ENCODE data around the gene BRINP1.

Gene BRINP1

DNA sequence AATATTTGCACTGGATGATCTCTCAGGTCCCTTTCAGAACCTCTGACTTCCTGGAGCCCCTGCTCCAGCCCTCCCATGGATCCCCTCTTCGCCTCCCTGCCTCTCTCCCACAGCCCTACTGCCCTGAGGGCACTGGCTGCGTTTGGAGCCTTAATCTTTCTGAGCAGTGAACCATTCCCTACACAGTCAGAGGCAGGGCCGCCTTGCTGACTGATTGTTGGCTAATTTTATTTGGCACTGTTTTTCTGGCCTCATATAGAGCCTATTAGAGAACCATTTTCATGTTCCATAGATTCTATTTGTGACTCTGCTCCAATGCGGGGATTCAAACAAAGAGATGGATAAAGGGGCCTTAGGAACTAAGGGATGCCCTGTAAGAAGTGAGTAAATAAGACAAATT lies 91.1 kb downstream of the BRINP1 start:
- no peak for DNase-seq

DNA sequence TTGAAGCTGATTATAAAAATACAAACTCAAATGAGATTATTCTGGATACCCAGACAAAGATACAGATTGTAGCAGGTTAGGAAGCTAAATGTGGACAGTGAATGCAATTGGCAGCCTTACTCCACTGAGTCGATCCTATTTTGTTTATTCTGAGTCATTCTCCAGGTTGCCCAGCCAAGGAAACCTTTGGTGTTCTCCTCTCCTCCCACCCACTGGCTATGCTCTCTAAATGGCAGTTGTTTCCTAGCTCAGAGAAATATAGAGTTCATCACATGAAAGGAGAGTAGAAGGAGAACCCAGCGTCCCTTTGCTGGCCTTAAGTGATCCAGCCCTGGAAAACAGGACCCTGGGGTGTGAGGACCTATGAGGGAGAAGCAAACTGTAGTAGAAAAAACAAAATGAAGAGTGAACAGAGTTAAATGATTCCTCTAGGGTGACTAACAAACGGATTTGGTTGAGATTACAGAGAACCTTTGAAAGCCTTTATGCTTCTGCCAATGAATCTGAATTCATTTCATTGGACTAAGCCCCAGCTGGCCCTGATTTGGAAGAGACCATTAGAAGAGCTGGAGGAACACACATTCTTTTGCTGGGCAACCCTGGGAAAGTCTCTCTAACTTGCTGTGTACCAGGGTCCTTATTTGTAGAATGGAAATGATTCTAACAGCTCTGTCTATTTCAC lies 95.1 kb downstream of the BRINP1 start:
- DNase-seq, result no peak

DNA sequence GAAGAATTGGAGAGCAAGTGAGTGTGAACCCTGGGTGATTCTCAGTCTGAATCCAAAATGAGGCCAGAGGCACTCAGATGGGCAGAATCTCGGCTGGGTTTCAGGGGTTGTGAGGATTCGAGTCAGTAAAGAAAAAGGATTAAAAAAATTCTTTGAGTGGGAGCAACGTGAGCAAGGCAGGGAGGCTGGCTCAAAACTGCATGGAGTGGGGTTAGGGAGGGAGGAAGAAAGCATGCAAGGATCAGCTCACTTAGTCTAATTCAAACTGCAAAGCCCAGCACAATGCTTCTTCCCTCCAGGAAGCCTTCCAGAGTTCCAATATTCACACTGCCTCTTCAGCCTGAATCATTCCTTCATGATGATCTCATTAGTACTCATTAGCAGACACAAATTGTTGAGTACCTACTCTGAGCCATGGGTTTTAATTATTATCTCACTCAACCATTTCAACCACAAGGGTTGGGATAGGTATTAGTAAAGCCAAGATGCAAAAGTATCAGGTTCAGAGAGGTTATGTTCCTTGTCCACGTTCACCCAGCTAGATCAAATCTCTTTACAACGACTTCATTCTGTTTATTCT lies 95.8 kb downstream of the BRINP1 start:
- DNase-seq, result no peak

DNA sequence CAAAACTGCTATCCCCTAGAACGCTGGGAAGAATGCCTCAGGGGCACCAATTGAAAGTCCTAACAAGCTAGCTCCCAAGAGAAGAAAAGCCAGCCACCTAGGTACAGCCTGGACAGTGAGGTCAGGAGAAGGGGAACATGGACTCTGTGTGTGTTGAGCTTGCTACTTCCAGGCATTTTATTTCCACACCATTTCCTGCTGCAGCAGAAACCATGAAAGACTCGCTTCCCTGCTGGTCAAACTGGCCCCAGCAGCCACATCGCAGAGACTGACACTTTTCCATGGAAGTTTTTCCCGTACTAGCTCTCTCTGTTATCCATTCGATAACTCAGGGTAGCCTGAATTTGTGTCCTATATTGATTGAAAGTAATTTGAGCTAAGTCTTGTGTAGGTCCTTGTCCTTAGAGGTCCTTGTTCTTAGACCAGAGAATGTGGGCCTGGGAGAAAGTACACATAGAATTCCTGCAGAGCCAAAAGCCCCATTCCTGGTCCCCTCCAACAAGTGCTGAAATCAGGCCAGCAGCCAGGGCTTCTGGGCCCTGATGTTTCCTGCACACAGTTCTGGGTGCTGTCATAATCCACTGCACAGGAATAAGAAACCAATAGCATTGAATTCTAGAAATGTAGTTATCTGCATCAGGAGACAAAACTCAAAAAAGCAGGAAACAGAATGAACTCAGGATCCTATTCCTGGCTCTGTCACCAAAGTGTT lies 96.6 kb downstream of the BRINP1 start:
- no peak for DNase-seq

DNA sequence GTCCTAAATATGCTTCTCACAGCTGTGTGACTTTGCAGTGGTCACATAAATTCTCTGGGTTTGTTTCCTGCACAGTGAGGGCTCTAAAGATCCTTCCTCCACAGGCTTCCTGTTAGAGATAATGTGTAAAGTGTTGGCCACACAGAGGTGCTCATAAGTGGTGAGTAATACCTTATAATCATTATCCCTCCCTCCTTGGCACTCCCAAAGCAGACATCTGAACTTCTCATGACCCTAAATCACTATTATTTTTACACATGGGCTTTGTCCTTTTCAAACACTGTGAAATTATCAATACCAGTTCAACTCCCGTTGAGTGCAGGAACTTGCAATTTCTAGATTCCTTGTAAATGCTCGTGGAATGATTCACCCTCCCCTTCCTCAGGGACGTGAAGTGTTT lies 100.2 kb downstream of the BRINP1 start:
- no peak for DNase-seq

DNA sequence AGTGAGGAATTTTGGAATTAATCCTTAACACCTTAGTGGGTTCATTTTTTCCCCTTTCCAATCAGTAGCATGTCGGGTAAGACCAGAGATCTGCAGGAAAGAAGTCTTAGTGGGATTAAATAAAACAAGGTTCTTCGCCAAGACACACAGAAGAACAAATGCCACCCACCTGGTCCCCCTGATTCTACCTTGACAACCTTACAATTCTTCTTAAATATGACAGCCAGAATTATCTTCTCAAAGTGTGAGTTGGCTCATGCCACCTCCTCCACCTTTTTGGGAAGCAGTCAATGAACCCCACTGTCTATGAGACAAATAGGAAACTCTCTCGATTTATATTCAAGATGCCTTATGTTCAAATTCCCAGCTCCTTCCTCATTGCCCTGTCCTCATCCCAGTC lies 105.1 kb downstream of the BRINP1 start:
- DNase-seq, result no peak

DNA sequence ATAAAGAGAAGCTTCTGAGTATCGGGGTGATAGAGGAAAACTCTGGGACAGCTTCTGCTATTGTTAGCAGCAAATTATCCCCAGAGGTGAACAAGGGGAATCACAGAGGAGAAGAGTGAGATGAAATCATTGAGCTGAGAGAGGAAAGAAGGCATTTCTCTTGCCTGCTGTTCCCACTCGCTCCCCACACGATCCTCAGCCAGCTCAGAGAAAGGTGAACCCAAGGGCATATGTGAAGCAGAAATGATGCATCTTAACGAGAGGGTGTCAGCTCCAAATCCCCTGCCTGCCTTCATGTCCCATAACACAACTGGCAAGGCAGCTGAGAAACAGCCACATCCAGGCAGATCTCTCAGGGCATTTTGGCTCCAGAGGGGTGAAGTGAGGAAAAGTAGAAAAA lies 111.6 kb downstream of the BRINP1 start:
- DNase-seq, result no peak

DNA sequence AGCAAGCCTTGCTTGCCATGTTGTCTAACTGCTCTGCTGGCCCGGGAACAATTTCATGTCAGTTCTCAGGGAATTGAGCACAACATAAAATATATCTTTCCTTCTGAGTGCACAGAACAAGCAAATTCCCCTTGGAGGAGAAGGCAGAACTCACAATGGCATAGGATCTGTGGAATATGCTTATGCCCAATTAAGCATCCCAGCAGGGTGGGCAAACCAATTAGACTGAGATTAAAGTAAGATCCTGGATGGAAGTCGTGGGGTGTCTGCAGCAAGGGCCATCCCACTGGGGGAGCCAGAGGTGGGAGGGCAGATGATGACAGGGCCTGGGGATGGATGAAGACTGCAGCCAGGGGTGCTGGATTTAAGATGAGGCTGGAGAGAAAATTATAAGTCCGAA lies 114.1 kb downstream of the BRINP1 start:
- no peak for DNase-seq

DNA sequence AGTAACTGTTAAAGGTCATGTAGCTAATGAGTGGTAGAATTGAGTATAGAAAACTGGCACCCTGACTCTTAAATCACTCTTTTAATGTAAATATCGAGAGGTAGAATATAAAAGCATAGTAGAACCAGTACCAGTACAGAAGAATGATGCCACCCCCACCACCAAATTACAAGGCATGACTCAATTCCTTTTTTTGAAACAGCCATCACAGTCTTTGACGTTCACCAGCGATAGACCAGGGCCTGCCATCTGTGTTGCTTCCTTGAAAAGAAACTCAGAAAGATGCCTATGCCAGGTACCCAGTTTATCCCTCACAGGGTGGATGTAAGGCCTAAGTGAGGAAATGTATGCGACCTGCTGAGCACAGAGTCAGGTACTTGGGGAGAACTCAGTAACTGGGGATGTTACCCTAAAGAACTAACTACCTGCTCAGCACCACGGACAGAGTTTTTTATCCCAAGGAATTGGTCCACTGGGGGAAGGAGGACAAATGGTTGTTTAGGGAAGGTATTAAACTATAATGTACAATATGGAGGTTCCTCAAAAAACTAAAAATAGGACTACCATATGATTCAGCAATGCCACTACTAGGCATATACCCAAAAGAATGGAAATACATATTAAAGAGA lies 116.5 kb downstream of the BRINP1 start:
- DNase-seq, result no peak

DNA sequence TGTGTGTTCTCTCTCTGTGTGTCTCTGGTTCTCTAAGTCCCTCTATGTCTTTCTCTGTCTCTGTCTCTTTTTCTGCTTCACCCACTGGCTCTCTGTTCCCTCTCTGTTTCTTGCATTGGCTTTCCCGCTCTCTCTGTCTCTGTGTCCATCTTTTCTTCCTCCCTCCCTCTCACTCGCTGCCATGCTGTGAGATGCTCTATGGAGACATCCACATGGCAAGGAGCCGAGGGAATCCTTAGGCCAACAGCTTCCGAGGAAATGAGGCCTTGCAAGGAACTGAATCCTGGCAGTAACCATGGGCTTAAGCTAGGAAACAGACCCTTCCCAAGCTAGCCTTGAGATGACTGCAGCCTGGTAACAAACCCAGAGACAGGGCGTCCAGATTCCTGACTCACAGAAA lies 117.3 kb downstream of the BRINP1 start:
- DNase-seq, result no peak

DNA sequence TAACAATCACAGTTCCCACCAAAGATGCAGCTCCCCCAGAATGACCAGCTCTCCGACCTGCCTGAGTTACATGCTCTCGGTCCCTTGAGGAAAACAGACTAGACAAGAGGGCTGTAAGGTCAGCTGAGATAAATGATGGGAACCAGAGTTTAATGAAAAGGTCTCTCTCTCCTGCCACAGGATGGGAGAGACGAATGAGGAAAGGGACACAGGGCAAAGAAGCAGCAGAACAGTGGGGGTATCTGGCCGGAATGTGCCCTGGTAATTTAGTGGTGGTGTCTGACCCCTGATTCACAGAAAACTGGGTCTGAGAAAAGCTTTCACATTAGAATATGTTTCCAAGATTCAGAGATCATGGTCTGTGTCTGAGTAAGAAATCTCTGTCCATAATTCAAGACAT lies 118.5 kb downstream of the BRINP1 start:
- DNase-seq, result no peak

DNA sequence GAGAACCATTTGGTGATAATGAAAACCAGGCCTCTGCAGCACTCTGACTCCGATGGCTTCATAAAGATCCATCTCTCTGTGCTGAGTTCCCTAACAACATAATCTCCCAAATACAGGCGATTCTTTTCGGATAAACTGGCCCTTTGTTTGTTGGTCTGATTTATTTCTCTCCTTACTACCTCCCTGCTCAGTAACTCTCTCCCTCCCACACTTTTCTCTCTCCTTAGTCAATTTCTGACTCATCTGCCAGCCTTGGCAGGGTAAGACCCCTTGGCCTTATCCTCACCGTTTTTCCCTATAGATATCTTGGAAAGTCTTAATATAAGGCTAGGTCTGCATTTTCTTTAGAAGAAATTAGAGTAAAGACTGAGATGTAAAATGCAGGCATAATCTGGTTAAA lies 128.7 kb downstream of the BRINP1 start:
- DNase-seq, result no peak

DNA sequence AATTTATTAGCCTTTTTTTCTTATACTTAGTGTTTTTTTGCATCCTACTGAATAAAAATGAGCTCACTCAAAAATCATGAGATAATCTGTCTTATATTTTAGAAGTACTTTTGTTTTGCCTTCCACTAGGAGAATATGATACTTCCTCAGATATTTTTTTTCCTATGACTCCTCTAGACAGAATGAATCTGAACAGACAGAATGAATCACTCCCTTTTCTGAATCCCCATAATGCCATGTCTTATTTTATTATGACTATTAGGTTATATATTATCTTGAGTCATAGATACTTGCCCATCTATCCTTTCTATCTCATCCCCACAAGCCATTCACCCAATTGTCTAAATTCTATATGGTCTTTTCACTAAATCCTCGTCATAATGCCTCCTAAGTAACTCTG lies 134.6 kb downstream of the BRINP1 start:
- DNase-seq, result no peak

DNA sequence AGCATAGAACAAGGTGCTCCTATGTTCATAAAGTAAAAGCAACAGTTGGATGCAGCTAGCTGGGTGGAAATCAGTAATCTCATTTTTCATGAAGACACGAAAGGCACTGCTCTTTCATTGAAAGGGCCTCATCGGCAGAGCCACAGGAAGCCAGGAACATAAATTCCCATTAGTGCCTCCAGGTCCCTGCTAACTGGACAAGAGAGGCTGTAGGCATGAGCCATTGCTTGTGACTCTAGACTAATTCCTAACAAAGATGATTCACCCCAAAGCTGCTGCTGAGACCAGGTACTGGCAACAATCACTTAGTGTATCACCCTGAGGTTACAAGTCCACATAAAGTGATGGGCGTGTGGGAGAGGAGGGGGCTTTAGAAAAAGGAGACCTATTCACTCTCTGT lies 141.8 kb downstream of the BRINP1 start:
- DNase-seq, result no peak

DNA sequence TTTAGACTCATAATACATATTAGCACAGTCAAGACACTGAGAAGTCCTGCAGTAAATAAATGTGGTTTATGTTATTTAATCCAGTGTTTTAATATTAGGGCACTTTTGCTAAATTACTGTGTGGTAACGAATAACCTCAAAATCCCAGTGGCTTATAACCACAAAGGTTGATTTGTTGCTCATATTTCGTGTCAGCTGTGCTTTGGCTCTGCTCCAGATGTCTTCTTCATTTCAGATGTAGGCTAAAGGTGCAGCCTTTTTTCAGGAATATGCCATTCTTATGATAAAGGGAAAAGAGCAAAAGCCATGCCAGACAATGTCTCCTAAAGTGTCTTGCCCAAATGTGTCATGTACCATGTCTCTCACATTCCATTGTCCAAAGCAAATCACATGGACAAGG lies 144.8 kb downstream of the BRINP1 start:
- no peak for DNase-seq

DNA sequence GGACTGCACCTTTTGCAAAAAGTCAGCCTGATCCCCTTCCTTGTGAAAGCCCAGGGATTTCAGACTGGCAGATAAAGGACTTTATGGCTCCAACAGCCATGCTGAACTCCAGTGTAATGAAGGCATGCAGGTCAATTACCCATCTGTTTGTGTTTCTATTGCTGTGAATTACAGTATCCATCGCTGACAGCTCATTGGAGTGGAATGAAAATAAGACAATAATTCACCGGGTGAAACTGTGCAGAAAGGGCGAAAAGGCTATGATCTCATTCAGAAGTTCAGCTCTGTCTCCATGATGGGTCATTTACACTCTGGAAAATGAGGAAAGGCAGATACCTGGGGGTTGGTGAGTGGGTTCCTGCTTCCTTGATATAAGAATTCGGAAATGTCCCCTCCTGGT lies 148.0 kb downstream of the BRINP1 start:
- DNase-seq, result no peak

DNA sequence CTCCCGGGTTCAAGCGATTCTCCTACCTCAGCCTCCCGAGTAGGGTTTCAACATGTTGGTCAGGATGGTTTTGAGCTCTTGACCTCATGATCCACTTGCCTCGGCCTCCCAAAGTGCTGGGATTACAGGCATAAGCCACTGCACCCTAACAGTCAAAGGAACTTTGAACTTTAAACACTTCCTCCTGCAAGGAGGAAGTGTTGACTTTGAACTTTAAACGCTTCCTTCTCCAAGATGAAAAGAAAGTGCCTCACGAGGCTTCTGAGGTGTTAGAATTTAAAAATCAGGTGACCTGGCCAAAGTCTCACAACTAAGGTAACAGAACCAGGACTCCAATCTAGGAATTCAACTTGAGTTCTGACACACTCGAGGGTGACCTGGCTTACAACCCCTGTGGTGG lies 150.9 kb downstream of the BRINP1 start:
- DNase-seq, result no peak

DNA sequence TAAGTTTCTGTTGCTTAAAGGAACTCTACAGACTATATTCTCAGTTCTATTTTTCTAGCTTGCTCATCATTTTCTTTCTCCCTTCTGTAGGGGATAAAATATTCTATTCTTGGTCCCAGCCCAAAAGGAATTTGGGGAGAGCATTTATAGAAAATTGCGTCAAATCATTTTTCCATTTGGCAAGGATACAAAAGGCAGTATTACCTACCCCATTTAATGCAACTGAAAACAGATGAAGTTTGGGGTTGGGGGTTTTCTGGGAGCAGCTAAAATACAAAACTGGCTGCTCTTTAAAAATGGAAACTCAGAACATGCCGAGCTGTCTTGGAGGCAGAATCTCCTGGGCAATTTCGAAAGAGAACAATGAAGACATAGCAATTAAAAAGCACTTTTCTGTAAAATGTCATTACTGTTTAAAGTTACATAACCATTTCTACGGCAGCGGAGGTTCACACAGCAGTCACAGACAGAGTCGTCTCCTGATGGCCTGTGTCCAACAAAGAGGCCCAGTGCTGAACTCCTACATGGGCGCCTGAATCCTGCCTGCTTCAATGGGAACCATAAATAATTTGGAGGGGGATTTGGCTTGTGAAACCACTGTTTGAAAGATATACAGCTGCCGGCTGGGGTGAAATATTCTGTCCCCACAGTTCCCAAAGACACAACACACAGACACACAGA lies 152.4 kb downstream of the BRINP1 start:
- no peak for DNase-seq

DNA sequence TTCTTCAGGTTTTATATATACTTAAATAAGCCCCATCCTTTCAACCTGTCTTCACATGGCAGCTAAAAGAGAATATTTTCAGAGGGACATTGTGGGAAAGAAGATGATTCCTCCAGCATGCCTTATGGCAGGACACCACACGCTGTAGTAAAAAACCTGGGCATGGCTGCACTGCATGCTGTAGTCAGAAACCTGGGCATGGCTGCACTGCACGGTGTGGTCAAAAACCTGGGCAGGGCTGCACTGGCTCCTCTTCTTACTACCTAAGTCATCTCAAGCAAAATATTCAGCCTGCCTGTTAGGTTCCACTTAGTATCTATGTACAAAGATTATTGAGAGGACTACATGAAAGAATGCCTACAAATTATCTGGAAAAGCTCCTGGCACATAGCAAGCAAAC lies 153.6 kb downstream of the BRINP1 start:
- DNase-seq, result no peak

DNA sequence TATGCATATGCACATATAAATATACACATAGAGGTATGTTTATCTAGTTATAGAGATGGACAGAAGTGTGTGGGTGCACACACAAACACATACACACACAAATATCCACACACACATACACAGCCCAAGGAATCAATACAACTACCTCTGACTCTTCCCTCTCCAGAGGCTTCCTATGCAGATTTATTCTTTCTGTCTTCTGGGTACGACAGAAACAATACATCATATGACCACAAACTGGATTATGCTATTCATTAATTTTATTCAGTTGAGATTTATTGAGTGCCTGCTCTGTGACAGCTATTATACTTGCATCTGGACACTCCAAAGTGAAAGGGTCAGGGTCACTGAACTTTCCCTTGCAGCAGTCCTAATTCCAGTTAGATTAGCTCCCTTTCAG lies 155.8 kb downstream of the BRINP1 start:
- DNase-seq, result no peak

DNA sequence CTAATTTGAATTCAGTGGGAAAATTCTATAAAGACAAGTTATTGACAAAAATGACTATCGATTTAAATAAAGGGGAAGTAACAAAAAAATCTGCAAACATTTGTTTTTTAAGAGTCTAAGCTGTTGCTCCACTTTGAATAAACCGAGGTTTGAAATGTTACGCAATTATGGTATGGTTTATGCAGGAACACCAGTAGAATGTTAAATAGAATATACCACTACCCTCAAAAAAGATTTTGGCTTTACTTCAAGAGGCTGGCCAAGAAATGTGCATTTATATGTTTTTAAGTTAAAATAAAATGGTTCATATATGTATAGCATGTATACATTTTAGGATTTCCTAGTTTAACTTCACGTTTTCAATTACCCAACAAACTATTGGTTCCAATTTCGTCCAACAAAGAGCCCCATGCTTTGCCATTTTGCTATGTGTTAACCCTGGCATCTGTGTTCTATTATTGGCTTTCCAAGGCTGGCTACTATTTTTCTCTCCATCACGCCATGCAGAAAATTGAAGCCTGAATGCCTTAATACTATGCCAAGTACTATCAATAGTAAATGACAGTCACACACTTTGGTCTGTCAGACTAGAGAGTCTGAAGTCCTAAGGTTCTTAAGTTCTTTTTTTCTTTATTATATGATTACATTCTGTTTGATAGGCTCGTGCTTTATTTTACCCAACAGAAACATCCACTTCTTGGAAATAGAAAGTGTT lies 171.2 kb downstream of the BRINP1 start:
- no peak for DNase-seq

DNA sequence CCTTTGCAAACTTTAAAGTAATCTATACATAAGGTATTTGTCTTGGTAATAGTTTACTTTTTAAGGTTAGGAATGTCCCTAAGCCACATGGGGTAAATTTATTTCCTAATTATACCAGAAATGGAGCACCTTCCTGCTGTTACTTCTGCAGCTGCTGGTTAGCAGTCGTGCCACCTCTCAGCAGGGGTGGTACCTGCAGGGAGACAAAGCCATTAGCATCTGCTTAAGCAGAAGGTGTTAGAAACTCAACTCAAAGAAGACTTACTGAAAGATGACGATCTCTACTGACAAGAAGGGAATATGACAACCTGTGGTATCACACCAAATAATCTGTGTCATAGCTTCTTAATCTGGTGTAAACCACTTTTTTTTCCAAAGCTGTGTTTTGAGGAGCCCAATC lies 173.7 kb downstream of the BRINP1 start:
- DNase-seq, result no peak

DNA sequence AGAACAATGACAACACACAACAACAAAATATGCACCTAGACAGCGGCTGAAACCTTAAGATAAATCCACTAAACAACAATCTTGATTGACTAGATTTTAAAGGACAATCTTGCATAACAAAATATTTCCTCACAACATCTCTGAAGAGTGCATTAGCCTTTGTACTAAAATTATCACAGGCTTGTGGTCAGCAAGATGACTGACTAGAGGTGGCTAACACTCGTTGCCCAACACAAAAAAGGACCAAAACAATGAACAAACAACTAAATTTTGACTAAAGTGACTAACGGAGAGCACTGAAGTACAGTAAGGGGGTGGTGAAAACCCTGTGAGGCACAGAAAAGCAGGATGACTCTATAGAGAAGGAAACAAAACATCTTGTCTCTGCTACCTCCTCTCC lies 183.9 kb downstream of the BRINP1 start:
- no peak for DNase-seq

Measured in hematopoietic multipotent progenitor cell treated with erythropoietin and hydrocortisone succinate and interleukin-3 and kit ligand, for 8 days (in vitro differentiated cells).